Astrocyte of the spinal cord (primary cell): ENCODE data around the gene SIRPB2.

Source experiments
- DNase-seq: peaks from one replicate; pipeline ENCODE4 v3.0.0; 2011; ENCODE audit warnings: low read depth, low spot score
- H3K4me3 ChIP-seq: 2 replicates; pipeline ENCODE4 v1.5.1; 2011; ENCODE audit warnings: low read depth, mild to moderate bottlenecking, low read length, moderate library complexity
- in situ Hi-C: cut with HindIII; loops from 2 replicates; pipeline ENCODE4 v1.10.0; 2017; ENCODE audit warnings: low sequenced_read_pairs
- TF ChIP-seq, protein P1 (sequence below): IDR thresholded peaks from 2 replicates; pipeline ENCODE4 v1.5.1; 2012; ENCODE audit warnings: low read depth, mild to moderate bottlenecking, low read length, inconsistent platforms

Gene SIRPB2

DNA sequence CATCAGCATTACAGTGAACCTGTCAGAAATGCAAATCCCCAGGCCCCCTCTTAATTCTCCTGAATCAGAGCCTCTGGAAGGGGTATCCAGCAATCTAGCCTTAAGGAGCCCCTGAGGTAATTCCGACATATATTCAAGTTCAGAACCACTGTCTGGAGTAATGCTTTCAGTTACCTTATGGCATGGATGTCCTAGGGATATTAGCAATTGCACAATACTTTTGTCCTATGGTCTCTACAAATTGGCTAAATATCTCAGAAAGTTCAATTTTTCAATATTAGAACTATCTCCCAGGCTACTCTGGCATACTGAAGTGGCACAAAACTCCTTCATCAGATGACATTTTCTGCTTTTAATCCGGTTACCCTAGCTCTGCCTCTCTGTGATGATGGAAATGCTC, 30.9 kb downstream of the SIRPB2 start:
- no peak for DNase-seq
- TF ChIP-seq, protein P1, sequence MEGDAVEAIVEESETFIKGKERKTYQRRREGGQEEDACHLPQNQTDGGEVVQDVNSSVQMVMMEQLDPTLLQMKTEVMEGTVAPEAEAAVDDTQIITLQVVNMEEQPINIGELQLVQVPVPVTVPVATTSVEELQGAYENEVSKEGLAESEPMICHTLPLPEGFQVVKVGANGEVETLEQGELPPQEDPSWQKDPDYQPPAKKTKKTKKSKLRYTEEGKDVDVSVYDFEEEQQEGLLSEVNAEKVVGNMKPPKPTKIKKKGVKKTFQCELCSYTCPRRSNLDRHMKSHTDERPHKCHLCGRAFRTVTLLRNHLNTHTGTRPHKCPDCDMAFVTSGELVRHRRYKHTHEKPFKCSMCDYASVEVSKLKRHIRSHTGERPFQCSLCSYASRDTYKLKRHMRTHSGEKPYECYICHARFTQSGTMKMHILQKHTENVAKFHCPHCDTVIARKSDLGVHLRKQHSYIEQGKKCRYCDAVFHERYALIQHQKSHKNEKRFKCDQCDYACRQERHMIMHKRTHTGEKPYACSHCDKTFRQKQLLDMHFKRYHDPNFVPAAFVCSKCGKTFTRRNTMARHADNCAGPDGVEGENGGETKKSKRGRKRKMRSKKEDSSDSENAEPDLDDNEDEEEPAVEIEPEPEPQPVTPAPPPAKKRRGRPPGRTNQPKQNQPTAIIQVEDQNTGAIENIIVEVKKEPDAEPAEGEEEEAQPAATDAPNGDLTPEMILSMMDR: no peak
- no peak overlapping the region for H3K4me3 ChIP-seq
- in situ Hi-C loops: no loop called here

- in situ Hi-C loops: no loop called here
These were observed 33.2 kb downstream of the SIRPB2 start for GRCh38 chr20:1457992-1458391.

DNA sequence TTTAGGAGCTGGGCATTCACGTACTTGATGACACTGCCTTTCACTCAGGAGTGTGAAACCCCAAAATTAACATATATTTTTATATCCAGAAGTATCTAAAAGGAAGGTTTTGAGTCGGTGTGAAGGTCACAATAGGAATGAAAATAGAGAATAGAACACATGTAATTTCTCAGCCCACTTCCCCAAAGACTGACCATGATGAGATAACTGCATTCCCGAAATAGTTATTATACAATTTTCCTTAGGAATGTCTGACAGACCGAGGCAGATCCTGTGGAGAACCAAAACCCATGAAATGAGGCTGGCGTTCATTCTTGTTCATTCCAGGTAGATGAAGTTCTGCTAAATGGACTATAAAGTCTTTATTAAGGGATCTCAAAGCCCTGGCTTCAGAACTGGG, 34.9 kb downstream of the SIRPB2 start:
- TF ChIP-seq, protein P1: no peak
- peak; percentile 64 for DNase-seq
- in situ Hi-C loops: no loop called here

More at GRCh38 chr20:1457992-1458391, 33.2 kb downstream of the SIRPB2 start:
- no peak overlapping the region for H3K4me3 ChIP-seq
- TF ChIP-seq, protein P1: no peak
- DNase-seq: no peak

GRCh38 chr20:1450926-1451491, 40.2 kb downstream of the SIRPB2 start:
- in situ Hi-C loops: no loop called here
- peak; percentile 28 for DNase-seq
- TF ChIP-seq, protein P1: no peak
- no peak overlapping the region for H3K4me3 ChIP-seq

More for the DNA sequence above, 34.9 kb downstream of the SIRPB2 start:
- no peak overlapping the region for H3K4me3 ChIP-seq

GRCh38 chr20:1449370-1449769, 41.9 kb downstream of the SIRPB2 start:
- DNase-seq: no peak
- TF ChIP-seq, protein P1: no peak
- no peak overlapping the region for H3K4me3 ChIP-seq
- in situ Hi-C loops: no loop called here

DNA sequence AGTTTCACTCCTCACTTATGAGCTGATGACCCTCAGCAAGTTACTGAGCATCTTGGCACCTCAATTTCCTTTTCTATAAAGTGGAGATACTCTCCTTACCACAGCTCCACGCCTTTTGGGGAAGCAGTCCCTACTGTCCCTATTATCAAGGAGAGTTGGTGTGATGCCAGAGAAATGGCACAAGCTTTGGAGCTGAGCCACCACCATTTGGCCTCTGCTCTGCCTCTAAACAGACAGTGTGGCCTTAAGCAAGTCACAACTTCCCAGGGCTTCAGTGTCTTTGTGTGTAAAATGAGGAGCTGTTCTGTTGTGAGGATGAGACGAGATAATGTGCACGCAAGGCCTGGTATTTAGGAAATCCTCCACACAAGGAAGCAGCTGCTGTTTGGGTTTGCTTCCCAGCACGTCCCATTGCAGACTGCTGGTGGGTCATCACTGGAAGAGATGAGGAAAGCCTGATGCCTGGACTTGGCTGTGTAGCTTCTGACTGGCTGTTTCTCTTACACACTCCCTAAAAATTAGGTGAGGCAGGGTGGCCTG, 43.1 kb downstream of the SIRPB2 start:
- TF ChIP-seq, protein P1: no peak
- no peak overlapping the region for H3K4me3 ChIP-seq
- in situ Hi-C loops: no loop called here
- DNase-seq: no peak
